ENCODE results near the gene AQP6.

AQP6 gene

DNA sequence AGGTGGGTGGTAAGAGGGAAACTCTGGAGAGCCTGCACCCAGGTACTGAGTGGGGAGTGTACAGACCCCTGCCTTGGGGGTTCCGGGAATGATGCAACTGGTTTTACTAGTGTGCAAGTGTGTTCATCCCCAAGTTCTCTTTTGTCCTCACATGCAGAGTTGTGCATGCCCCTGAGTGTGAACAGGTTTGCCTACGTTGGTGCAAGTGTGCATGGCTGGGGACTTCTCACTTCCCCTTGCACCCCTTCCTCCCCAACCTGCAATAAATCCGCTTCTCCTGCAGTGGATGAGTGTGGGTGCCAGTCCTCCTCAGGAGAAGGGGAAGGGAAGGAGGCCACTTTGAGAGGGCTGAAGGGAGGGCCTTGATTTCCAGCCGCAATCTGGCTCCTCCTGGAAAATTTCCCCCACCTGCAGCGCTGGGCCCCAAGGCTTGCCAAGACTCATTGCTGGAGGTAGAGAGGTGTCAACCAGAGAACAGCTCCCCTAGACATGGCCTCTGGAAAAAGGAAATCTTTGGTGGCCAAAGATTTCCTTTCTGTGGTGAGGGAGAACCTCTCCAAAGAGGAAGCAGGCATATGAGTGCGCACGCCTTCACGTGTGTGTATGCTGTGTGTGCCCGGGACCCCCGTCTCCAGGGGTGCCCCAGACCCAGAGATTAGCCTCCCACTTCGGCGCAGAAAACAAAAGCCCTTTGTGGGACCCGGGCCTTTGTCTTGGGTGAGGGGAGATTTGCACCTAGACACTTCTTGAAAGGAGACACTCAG is 16.7 kb upstream of the AQP6 start:
- no peak for DNase-seq (ENCODE audit: low read depth)

GRCh38 chr12:49956663-49957569 is 15.8 kb upstream of the AQP6 start:
- no peak for DNase-seq (ENCODE audit: low read depth)

DNA sequence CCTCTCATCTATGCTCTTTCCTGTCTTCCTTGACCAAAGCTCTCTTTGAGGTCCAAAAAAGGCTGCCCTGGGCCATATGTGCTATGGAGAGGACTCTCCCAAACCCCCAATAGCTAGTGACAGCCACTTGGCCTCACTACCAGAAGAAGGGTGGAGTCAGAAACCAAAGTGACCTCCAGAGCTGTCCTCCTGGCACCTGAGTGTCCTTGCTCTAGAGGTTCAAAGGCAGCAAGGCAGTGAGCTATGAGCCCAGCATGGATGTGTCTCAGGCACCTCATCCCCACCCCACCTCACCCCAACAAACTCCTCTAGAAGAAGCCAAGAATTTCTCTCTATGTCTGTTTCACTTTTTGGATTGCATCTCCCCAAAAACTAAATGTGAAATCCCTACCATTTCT is 15.2 kb upstream of the AQP6 start:
- DNase-seq (ENCODE audit: low read depth), result no peak

GRCh38 chr12:49959685-49960473 is 12.9 kb upstream of the AQP6 start:
- DNase-seq (ENCODE audit: low read depth), result no peak

- no peak for DNase-seq (ENCODE audit: low read depth)
Measured at GRCh38 chr12:49960474-49961110, 12.2 kb upstream of the AQP6 start.

DNA sequence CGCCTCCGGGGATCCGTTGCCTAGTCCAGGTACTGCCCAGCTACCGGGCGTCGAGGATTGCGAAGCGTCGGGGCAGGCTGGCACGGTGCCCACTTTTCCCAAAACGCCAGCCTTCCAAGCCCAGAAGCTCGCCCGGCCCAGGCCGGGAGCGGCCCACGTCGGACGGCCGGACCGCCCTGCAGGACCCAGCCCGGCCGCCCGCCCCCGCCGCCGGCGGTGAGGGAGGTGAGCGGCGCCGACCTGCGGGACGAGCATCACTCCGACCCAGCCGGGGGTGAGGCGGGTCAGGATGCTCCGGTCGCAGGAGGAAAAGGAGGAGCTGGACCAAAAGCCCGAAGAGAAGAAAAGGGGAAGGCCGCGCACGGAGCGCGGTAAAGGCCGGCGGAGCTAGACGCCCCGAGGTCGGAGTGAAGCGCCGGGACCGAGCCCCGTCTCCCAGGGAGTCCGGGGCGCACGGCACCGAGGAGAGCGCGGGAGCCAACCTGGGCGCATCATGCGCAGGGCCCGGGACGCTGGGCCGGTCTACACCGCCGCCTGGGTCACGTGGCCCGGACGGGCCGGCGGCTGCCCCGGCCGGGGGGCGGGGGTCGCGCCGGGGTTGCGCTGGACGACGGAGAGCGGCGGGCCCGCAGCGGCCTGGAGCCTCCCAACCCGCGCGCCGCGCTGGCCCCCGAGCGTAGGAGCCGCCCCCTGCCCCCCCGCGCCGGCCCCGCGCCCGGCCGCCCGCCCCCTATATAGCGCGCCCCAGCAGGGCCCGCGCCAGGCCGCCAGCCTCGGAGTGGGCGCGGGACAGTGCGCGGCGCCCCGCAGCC is 11.4 kb upstream of the AQP6 start, which contains the start of gene AQP5:
TSS of gene AQP5 (plus strand) at position 762 of the 812 bp plus-strand sequence. CDS start 146 bp downstream, outside the sequence.
- no peak for DNase-seq (ENCODE audit: low read depth)

DNA sequence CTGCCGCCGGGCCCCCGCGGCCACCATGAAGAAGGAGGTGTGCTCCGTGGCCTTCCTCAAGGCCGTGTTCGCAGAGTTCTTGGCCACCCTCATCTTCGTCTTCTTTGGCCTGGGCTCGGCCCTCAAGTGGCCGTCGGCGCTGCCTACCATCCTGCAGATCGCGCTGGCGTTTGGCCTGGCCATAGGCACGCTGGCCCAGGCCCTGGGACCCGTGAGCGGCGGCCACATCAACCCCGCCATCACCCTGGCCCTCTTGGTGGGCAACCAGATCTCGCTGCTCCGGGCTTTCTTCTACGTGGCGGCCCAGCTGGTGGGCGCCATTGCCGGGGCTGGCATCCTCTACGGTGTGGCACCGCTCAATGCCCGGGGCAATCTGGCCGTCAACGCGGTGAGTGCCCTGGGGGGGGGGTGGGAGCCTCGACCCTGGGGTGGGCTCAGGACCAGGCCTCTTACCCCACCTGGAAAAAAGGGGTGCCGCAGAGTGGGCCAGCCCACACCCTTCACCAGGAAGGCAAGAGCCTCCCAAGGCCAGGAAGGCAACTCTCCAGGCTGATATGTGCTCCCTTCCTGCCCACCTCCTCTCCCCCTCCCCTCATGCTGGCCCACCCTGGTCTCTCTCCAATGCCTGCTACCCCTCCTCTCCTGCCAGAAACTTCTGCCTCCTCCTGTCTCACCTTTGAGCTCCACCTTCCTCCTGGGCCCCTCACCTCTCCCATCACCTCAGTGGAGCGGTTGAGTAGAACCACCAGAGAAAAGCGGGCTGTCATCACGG is 10.6 kb upstream of the AQP6 start:
- DNase-seq (ENCODE audit: low read depth), result no peak

GRCh38 chr12:49962861-49963765 is 9.6 kb upstream of the AQP6 start:
- DNase-seq (ENCODE audit: low read depth), result no peak

DNA sequence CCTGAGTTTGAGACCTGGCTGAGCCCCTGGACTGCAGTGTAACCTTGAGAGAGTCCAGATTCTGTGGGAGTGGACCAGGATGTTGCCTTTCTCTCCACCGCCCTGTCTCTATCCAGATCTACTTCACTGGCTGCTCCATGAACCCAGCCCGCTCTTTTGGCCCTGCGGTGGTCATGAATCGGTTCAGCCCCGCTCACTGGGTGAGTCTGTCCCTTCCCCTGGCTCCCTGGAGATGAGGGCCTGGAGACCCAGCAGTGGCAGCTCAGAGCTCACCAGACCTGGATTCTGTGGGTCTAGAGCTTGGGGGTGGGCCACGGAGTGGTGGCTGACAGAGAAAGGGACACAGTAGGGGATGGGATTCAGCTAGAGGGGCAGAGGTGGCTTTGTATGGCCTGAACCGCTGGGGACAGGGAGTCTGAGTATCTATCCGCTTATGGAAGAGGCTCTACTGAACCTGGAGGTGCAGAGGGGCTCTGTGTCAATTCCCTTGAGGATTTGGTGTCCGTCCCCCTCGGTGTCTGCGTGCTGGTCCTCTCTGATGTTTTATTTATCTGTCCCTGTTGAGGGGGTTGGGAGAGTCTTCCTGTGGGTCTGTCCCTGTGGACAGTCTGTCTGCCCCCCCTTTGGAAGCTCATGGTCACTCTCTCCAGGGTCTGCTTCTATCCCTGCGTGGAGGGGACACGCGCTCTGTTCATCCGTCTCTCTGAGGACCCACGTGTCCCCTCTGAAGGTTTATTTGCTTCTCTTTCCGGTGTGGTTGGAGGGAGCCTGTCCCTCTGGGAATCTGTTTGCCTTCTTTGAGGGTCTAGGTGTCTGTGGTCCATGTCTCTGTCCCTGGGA is 8.6 kb upstream of the AQP6 start:
- DNase-seq (ENCODE audit: low read depth), result no peak

DNA sequence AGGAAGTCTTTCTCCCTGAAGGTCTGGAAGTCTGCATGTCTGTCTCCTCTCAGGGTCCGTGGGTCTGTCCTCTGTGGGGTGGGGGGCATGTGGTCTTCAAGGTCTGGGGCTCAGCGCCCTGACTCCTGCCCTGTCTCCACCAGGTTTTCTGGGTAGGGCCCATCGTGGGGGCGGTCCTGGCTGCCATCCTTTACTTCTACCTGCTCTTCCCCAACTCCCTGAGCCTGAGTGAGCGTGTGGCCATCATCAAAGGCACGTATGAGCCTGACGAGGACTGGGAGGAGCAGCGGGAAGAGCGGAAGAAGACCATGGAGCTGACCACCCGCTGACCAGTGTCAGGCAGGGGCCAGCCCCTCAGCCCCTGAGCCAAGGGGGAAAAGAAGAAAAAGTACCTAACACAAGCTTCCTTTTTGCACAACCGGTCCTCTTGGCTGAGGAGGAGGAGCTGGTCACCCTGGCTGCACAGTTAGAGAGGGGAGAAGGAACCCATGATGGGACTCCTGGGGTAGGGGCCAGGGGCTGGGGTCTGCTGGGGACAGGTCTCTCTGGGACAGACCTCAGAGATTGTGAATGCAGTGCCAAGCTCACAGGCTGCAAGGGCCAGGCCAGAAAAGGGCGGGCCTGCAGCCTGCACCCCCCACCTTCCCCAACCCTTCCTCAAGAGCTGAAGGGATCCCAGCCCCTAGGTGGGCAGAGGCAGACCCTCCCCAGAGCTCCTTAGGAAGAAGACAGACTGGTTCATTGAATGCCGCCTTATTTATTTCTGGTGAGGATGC is 7.7 kb upstream of the AQP6 start:
- no peak for DNase-seq (ENCODE audit: low read depth)

- no peak for DNase-seq (ENCODE audit: low read depth)
Measured at GRCh38 chr12:49965836-49966235, 6.9 kb upstream of the AQP6 start.

GRCh38 chr12:49966511-49967041 is 6.2 kb upstream of the AQP6 start:
- no peak for DNase-seq (ENCODE audit: low read depth)

- peak; percentile 85 for DNase-seq (ENCODE audit: low read depth)
Measured at GRCh38 chr12:49967042-49967776, 5.5 kb upstream of the AQP6 start.

- DNase-seq (ENCODE audit: low read depth), result no peak
Measured at GRCh38 chr12:49967777-49968250, 4.9 kb upstream of the AQP6 start.

DNA sequence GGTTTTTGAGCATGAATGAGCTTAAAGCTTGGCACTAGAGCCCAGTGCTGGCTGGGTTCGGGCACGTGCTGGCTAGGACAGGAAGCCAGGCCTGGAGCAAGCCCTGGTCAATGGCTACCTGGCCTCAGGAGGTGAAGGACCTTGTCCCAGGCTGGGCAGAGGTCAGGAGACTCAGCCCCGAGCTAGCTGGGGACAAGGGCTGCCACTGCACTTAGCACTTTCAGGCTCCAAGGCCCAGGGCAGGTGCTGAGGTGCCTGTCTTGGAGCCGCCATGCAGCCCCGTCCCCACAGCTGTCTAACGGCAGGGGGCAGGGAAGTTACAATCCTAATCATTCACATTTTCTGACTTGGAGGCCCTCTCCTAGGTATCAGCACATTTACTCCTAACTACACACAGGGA is 4.3 kb upstream of the AQP6 start:
- DNase-seq (ENCODE audit: low read depth), result no peak

DNA sequence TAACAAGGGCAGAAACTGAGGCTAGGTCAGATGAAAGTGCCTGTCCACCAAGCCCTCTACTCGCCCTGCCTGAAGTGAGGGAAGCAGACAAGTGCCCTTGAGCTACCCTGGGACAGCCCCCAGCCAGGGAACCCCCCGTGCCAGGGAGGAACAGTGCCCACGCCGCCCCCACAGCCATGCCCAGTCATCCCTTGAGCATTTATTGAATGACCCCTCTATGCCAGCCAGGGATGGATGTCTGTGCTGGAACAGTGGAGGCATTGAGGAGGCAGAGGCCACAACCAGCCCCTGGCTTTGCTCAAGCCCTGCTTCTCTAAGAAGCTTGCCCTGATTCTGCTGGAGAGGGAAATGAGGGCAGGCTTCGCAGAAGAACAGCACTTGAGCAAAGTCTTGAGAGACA is 3.7 kb upstream of the AQP6 start:
- DNase-seq (ENCODE audit: low read depth), result no peak
